Transverse colon (tissue), 4 donors: ENCODE data around the gene OR10P1. TPM values are rescaled to one million over a fixed set of nuclear protein-coding genes. Genes with fewer than 3 reads are reported as not detected.

Experiments used
- DNase-seq: peaks from one replicate; pipeline ENCODE4 v3.0.0-alpha.2; 2019
- H3K27ac ChIP-seq, 4 donors: fragments of 200-600 bp; sonication (generic); 2 replicates each; pipeline ENCODE4 v1.5.1; 2016 to 2018; ENCODE audit warnings: inconsistent platforms in 4 of 4
- H3K27me3 ChIP-seq: fragments of 200-600 bp; sonication (generic); 2 replicates; pipeline ENCODE4 v1.5.1; 2017; ENCODE audit warnings: inconsistent platforms
- H3K36me3 ChIP-seq, 4 donors: fragments of 200-600 bp; sonication (generic); 2 replicates each; pipeline ENCODE4 v1.5.1; 2017 to 2019; ENCODE audit warnings: inconsistent platforms in 4 of 4
- H3K4me1 ChIP-seq, 4 donors: fragments of 200-600 bp; sonication (generic); 2 replicates each; pipeline ENCODE4 v1.5.1; 2017 to 2020; ENCODE audit warnings: inconsistent platforms in 4 of 4
- H3K4me3 ChIP-seq, 4 donors: fragments of 200-600 bp; sonication (generic); 1 replicate in 1 of 4; 2 replicates in 3 of 4; pipeline versions ENCODE4 v1.5.1 to v1.6.1; 2017 to 2019; ENCODE audit warnings: inconsistent platforms in 4 of 4
- H3K9me3 ChIP-seq, 2 donors: fragments of 200-600 bp; sonication (generic); 2 replicates each; pipeline ENCODE4 v1.5.1; 2017 to 2019; ENCODE audit warnings: inconsistent platforms in 2 of 2
- EP300 ChIP-seq: sonication (generic); formaldehyde crosslinking; IDR thresholded peaks from one replicate; pipeline ENCODE4 v1.6.1; 2017; ENCODE audit warnings: antibody characterized with exemption, low read depth
- POLR2A ChIP-seq: fragments of 450-650 bp; IDR thresholded peaks from one replicate; pipeline ENCODE4 v1.6.1; 2016; ENCODE audit warnings: antibody characterized with exemption, mild to moderate bottlenecking, moderate library complexity
- POLR2AphosphoS5 ChIP-seq, 3 donors: sonication (generic); formaldehyde crosslinking; IDR thresholded peaks; one replicate each; pipeline ENCODE4 v1.6.1; 2016; ENCODE audit warnings: antibody characterized with exemption in 3 of 3
- WGBS, 2 donors: methylation state at CpG; one replicate each; pipeline ENCODE4 v1.1.5; 2018; ENCODE audit warnings: low coverage in 1 of 2; 5-methylcytosine and 5-hydroxymethylcytosine counted together
- in situ Hi-C, 4 donors: fragments of 200-750 bp; cut with MboI; loops; one replicate each; pipeline versions ENCODE4 v1.15.0 to v1.15.1; 2017; ENCODE audit warnings: low sequenced_read_pairs in 3 of 4, low pct_ligation_motif_present in 1 of 4, low pct_unique_long_range_greater_than_20kb in 1 of 4
- intact Hi-C: fragments of 100-400 bp; cut with DNase I; formaldehyde crosslinking; loops from one replicate; pipeline ENCODE4 v1.15.1; 2023; ENCODE audit warnings: low total_unique reads
- small RNA-seq, 4 donors: library from RNA; depleted of rRNA; stranded (forward); fragments of <200 nt; gene quantifications; one replicate each; pipeline ENCODE3, GENCODE V24; 2016
- total RNA-seq, 4 donors: library from RNA; depleted of rRNA; stranded (reverse); fragments of >200 nt; gene quantifications; one replicate each; pipeline ENCODE4 v1.1.0, GENCODE V29; 2016
- TF ChIP-seq, protein P1 (sequence below), 5 experiments: fragments of 200-600 bp in 3 of 5; fragments of 450-650 bp in 2 of 5; sonication (generic) in 3 of 5; IDR thresholded peaks; 1 replicate in 2 of 5; 2 replicates in 3 of 5; pipeline ENCODE4 v1.5.1; 2016 to 2017; ENCODE audit warnings: antibody characterized with exemption in 5 of 5, inconsistent platforms in 3 of 5, mild to moderate bottlenecking in 2 of 5, moderate library complexity in 1 of 5

OR10P1 gene
- total RNA-seq, 4 donors from 2014 or later = not detected

DNA sequence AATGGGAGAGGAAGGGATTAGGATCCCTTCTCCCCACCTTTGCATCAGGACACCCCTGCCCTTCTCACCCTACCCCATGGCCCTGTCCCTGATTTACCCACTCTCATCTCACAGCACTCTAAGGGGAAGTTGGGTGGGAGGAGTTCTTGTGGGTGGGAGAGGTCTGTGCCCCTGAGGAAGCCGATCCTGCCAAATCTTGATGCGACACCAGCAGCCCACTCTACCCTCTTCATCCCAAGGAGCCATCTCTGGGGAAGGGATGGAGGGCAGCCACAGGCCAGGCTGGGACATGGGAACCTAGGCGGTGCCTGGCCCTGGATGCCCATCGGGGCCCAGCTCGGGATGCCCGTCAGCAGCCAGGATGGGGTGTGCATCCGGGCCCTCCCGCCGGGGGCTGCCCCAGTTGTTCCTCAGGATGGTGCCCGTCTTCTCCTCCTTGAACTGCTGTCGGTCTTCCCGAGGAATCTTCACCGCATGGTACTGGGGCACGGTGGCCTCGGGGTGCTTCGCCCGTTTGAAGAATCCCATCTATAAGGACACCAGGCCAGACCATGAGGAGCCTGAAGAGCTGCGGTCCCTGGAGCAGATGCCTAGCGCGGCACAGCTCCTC lies 48.2 kb downstream of the OR10P1 start:
- intact Hi-C loops = no loop called here
- Histone ChIP-seq H3K27me3 (no peaks in the 10 kb centered on the region), H3K9me3 (no peaks in the 10 kb centered on the region), H3K36me3 (no peaks in the 10 kb centered on the region), H3K4me3 (no peak overlapping the region), H3K4me1 (peaks cover 7 to 26% (median 15%) of the 10 kb centered on the region in 4 donors), H3K27ac (no peak overlapping the region)
- WGBS, 2 donors = 94 to 100% methylated on average over 1 to 20 of the region's 20 CpGs
- DNase-seq = no peak
- TF ChIP-seq POLR2AphosphoS5 (IDR thresholded peaks at IDR 0.05) (no peak), EP300 (no peak), POLR2A (no peak)
- TF ChIP-seq, protein P1, sequence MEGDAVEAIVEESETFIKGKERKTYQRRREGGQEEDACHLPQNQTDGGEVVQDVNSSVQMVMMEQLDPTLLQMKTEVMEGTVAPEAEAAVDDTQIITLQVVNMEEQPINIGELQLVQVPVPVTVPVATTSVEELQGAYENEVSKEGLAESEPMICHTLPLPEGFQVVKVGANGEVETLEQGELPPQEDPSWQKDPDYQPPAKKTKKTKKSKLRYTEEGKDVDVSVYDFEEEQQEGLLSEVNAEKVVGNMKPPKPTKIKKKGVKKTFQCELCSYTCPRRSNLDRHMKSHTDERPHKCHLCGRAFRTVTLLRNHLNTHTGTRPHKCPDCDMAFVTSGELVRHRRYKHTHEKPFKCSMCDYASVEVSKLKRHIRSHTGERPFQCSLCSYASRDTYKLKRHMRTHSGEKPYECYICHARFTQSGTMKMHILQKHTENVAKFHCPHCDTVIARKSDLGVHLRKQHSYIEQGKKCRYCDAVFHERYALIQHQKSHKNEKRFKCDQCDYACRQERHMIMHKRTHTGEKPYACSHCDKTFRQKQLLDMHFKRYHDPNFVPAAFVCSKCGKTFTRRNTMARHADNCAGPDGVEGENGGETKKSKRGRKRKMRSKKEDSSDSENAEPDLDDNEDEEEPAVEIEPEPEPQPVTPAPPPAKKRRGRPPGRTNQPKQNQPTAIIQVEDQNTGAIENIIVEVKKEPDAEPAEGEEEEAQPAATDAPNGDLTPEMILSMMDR (IDR thresholded peaks at IDR 0.05) = no peak
- in situ Hi-C loops = no loop called here

DNA sequence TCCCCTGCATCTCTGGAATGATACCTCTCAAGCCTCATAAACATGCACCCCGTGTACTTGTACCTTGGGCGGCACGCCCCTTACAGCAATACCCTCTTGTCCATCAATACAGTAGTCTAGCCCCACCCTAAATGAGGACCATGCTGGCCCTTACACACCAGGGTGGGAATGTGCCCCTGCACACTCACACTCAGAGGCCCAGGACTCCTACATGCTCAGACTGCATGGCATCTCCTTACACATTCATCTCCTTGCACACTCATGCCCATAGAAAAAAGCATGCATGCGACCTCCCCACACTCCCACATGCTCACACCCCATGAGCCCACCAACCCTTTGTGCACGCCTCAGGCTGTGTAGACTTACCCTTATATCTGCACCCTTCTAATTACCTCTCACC lies 49.0 kb downstream of the OR10P1 start:
- H3K27me3 ChIP-seq = no peaks in the 10 kb centered on the region
- intact Hi-C loops = no loop called here
- no peak overlapping the region for H3K27ac ChIP-seq
- no peaks in the 10 kb centered on the region for H3K36me3 ChIP-seq
- DNase-seq = no peak
- H3K4me3 ChIP-seq = no peak overlapping the region
- 78 to 87% methylated on average over 4 to 5 of the region's 5 CpGs for WGBS, 2 donors
- TF ChIP-seq POLR2AphosphoS5 (IDR thresholded peaks at IDR 0.05) (no peak), POLR2A (no peak), EP300 (no peak)
- TF ChIP-seq, protein P1 (IDR thresholded peaks at IDR 0.05) = no peak
- peaks cover 7 to 26% (median 15%) of the 10 kb centered on the region in 4 donors for H3K4me1 ChIP-seq
- no peaks in the 10 kb centered on the region for H3K9me3 ChIP-seq
- in situ Hi-C loops = no loop called here

- Histone ChIP-seq H3K4me3 (no peak overlapping the region), H3K4me1 (peaks cover 5 to 18% (median 8%) of the 10 kb centered on the region in 4 donors), H3K9me3 (no peaks in the 10 kb centered on the region), H3K27ac (no peak overlapping the region), H3K36me3 (no peaks in the 10 kb centered on the region), H3K27me3 (no peaks in the 10 kb centered on the region)
- in situ Hi-C loops = no loop called here
- intact Hi-C loops = no loop called here
- 87 to 90% methylated on average over 5 to 9 of the region's 9 CpGs for WGBS, 2 donors
- TF ChIP-seq, protein P1 (IDR thresholded peaks at IDR 0.05) = no peak
- TF ChIP-seq POLR2AphosphoS5 (IDR thresholded peaks at IDR 0.05) = no peak
- no peak for TF ChIP-seq POLR2A
- no peak for TF ChIP-seq EP300
- no peak for DNase-seq
Observed at GRCh38 chr12:55686366-55687010, 49.8 kb downstream of the OR10P1 start.

Small RNAs within 50 kb of the gene (small RNA-seq; reads per million reads assigned to genes)
- 0 reads per million in 4 donors for gene AC009779.5

Other genes with a start within 250 kb of the OR10P1 start
- gene OR6C65, start 236.4 kb upstream of the OR10P1 start, total RNA-seq = not detected
- gene OR6C76, start 210.6 kb upstream of the OR10P1 start, total RNA-seq = not detected
- gene OR6C2, start 192.8 kb upstream of the OR10P1 start, total RNA-seq = under 1 TPM in 1 of 4 donors, not detected in 3; 0.60 TPM
- gene OR6C70, start 166.8 kb upstream of the OR10P1 start, total RNA-seq = not detected
- not detected for gene OR6C68, start 144.5 kb upstream of the OR10P1 start, total RNA-seq
- not detected for gene OR6C4, start 87.3 kb upstream of the OR10P1 start, total RNA-seq
- gene OR2AP1, start 64.4 kb upstream of the OR10P1 start, total RNA-seq = not detected
- gene ITGA7, start 71.0 kb downstream of the OR10P1 start, total RNA-seq = 100 to 1,000 TPM in 1 of 4 donors, 10 to 100 TPM in 3; 14.4 to 125 (median 23.6) TPM
- 100 to 1,000 TPM; 158 to 494 (median 381) TPM for gene BLOC1S1, start 79.2 kb downstream of the OR10P1 start, total RNA-seq
- 10 to 100 TPM; 16.5 to 74.4 (median 58.3) TPM for gene RDH5, start 83.5 kb downstream of the OR10P1 start, total RNA-seq
- gene CD63, start 92.1 kb downstream of the OR10P1 start, total RNA-seq = 100 to 1,000 TPM; 427 to 723 (median 581) TPM
- gene GDF11, start 106.2 kb downstream of the OR10P1 start, total RNA-seq = 1 to 10 TPM in 1 of 4 donors, under 1 TPM in 3; 0.37 to 1.7 (median 0.60) TPM
- 10 to 100 TPM; 38.0 to 50.7 (median 45.0) TPM for gene SARNP, start 180.8 kb downstream of the OR10P1 start, total RNA-seq
- gene ORMDL2, start 181.1 kb downstream of the OR10P1 start, total RNA-seq = 10 to 100 TPM in 2 of 4 donors, 1 to 10 TPM in 2; 3.7 to 40.3 (median 21.7) TPM
- gene DNAJC14, start 192.7 kb downstream of the OR10P1 start, total RNA-seq = 10 to 100 TPM; 10.3 to 35.4 (median 24.1) TPM
- gene MMP19, start 206.0 kb downstream of the OR10P1 start, total RNA-seq = 10 to 100 TPM in 2 of 4 donors, 1 to 10 TPM in 2; 5.2 to 29.2 (median 14.8) TPM